ENCODE measurements around the gene ZNF792.
A peak's percentile ranks its signal among the peaks of the same experiment; 100 is the strongest.
"Not testable (repeated sequence)": the region's sequence is repeated elsewhere in the genome, so short reads cannot be mapped to it uniquely, and the experiment has no call there.

ZNF792 gene

DNA sequence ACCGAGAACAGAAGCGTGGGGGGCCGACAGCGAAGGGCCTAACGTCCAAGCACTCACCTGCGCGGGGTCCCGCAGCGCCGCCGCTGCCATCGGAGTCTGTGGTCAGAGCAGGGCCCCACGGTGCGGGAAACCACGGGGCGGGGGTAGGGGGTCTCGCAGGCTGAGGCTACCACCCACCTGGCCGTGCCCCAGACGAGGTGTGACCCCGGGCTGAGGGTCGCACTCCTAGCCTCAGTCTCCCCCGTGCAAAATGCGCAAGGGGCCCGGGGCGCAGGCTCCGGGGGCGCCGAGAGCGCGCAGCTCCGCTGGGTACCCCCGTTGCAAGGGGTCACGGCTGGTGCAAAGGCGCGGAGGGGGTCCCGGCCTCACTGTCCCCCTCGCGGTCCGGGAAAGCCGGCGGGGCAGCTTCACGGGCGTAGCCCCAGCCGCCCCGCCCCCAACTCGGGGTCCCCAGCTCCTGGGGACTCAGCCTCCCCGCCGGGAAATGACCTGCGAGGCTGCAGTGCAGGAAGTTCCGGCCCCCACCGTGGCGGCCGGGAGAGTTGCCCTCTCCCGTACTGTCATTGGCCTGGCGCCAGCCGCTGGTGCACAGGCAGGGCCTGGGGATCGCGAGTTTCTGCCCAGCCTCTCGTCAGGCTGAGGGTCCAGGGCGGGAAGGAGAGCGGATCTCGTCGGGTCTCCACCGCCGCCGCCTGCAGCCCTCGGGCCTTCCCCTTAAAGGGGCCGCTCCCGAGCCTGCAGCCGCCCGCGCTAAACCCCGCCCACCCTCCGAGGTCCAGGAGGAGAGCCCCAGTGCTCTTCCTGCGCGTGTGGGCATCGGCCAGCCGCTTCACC lies at the start of gene ZNF792:
TSS of gene ZNF792 (minus strand) at position 657 of the 834 bp plus-strand sequence. CDS start at position 90, 567 bp downstream.
- Histone ChIP-seq H3K4me1 (ENCODE audit: control insufficient read depth, insufficient read depth, low read length) (peaks cover 6% of the 10 kb centered on the region), H3K4me3 (ENCODE audit: low read length) (peak within 1 kb of the TSS; percentile 83), H3K9ac (ENCODE audit: low read length) (peak within 1 kb of the TSS; percentile 45), H3K36me3 (ENCODE audit: control insufficient read depth, insufficient read depth, low read length) (peaks cover 17% of the 10 kb centered on the region), H3K27me3 (ENCODE audit: control insufficient read depth, insufficient read depth, low read length) (no peaks in the 10 kb centered on the region), H3K27ac (ENCODE audit: low read depth, low read length) (peak within 1 kb of the TSS; percentile 37)

DNA sequence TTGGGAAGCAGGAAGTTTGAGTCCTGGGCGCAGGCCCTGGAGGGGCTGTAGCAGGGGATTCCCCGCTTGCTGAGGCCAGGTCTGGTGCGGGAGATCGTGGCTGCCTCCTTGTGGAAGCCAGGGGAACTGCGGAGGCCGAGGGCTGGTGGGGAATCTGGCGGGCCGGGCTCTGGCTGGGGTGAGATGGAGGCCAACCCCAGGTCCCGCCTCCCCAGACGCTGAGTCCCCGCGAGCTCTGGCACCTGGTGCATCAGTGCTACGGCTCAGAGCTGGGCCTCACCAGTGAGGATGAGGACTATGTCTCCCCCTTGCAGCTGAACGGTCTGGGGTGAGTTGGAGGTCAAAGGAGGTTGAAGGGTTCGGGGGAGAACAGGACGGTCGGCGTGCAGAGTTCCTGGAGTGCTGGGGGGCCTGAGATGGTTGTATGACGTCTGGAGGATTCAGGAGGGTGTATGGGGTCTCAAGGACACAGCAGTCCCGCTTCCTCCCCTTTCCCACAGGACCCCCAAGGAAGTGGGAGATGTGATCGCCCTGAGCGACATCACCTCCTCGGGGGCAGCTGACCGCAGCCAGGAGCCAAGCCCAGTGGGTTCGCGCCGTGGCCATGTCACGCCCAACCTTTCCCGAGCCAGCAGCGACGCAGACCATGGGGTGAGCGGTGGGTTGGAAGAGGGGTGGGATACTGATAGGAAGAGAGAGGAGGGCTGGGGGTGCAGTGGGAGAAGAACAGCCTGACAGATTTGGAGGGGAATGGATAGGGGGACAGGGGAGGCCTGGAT lies 49.2 kb upstream of the ZNF792 start:
- Histone ChIP-seq H3K36me3 (ENCODE audit: control insufficient read depth, insufficient read depth, low read length) (peaks cover 36% of the 10 kb centered on the region), H3K27me3 (ENCODE audit: control insufficient read depth, insufficient read depth, low read length) (no peaks in the 10 kb centered on the region), H3K4me3 (ENCODE audit: low read length) (no peak overlapping the region), H3K4me1 (ENCODE audit: control insufficient read depth, insufficient read depth, low read length) (no peaks in the 10 kb centered on the region), H3K9ac (ENCODE audit: low read length) (no peak overlapping the region), H3K27ac (ENCODE audit: low read depth, low read length) (no peak overlapping the region)

DNA sequence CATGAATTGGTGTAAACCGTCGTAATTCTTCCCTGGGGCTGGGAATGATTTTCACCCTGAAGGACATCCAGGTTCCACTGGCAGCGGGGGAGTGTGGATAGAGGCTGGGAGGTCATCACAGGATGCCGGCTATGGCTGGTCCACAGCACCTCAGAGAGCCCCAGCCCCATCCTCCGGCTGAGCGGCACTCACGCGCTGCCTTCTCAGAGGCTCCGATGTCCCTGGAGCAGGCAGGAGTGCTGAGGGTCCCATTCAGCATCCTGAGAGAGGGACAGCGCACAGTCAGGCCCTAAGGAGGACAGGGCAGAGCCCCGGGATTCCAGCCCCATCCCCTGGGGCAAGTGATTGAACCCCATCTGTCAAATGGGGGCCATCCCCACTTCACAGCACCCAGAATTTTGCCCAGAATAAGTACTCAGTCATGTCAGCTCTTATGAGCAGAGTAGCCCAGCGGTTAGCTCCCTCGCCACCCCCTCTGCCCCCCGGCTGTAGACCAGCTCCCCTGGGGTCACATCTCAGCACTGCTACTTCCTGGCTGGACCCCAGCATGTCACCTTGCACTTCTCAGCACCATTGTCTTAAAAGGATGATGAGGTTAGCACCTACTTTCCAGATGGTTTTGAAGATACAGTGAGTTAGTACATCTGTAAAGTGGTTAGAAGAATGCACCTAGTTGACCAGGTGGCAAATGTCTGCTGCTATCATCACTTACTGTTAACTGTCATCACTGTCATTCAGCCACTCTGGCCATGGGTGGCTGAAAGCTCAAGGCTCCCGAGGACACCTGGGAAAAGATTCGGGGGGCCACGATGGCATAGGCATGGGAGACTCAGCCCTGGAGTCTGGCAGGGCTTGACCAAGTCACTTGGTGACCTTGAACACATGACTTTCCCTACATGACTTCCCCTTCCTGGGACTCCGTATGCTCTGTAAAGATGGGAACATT lies 48.0 kb upstream of the ZNF792 start:
- no peak overlapping the region for H3K4me3 ChIP-seq (ENCODE audit: low read length)
- no peak overlapping the region for H3K9ac ChIP-seq (ENCODE audit: low read length)
- H3K27me3 ChIP-seq (ENCODE audit: control insufficient read depth, insufficient read depth, low read length), result no peaks in the 10 kb centered on the region
- peaks cover 30% of the 10 kb centered on the region for H3K36me3 ChIP-seq (ENCODE audit: control insufficient read depth, insufficient read depth, low read length)
- H3K4me1 ChIP-seq (ENCODE audit: control insufficient read depth, insufficient read depth, low read length), result no peaks in the 10 kb centered on the region
- no peak overlapping the region for H3K27ac ChIP-seq (ENCODE audit: low read depth, low read length)

DNA sequence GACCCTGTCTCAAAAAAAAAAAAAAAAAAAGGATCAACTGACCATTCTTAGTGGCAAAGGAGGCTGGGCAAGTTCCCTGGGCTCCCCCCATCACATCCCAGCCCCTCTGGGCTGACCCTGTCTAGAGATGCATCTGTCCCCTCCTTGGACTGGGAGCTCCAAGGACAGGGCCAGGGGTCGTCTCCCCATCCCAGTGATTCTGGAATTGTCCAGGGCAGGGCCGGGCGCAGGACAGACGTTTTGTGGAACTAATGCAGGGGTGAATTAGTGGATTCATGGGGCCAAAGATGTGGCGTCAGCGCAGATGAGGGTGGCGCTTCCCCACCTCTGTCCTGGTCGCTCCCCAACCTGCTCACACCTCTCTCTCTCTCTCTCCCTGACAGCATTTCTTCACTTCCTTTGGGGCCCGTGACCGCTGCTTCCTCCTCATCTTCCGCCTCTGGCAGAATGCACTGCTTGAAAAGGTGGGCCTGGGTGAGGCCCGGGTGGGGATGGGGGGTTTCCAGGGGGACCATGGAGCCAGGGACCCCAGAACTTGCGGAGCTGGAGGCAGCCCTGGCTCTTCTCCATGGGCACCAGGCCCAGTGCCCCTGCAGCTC lies 47.2 kb upstream of the ZNF792 start:
- Histone ChIP-seq H3K4me3 (ENCODE audit: low read length) (no peak overlapping the region), H3K36me3 (ENCODE audit: control insufficient read depth, insufficient read depth, low read length) (peaks cover 30% of the 10 kb centered on the region), H3K27ac (ENCODE audit: low read depth, low read length) (no peak overlapping the region), H3K27me3 (ENCODE audit: control insufficient read depth, insufficient read depth, low read length) (no peaks in the 10 kb centered on the region), H3K9ac (ENCODE audit: low read length) (no peak overlapping the region), H3K4me1 (ENCODE audit: control insufficient read depth, insufficient read depth, low read length) (no peaks in the 10 kb centered on the region)

DNA sequence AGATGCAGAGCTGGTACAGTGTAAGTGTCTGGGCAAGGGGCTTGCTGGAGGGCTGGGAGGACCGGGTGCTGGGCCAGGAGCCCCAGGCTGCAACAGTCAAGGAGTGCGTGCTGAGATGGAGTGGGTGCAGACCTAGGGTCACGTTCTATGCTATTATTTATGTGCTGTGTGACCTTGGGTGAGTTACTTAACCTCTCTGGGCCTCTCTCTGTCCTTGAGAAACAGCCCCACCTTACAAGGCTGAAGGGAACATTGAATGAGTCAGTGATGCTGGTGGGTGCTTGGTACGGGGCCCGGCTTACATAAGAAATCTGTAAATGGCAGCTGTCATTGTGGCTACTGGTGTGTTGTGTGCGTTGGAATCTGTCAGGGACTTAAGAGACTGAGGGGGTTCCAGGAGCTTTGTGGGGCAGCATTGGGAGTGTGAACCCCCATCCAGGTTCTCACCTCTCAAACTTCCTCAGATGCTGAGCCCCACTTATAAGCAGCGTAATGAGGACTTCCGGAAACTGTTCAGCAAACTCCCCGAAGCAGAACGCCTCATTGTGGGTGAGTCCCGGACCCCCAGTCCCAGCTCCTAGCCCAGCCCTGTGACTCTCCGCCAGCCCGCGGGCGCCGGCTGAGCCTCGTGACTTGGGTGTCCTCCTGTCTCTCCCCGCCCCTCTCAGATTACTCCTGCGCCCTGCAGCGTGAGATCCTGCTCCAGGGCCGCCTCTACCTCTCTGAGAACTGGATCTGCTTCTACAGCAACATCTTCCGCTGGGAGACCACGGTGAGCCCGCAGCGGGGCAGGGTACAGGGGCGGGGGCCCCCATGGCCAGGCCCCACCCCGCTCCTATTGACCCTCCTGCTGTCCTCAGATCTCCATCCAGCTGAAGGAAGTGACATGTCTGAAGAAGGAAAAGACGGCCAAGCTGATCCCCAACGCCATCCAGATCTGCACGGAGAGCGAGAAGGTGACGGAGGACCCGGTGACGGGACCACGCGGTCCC lies 45.7 kb upstream of the ZNF792 start:
- Histone ChIP-seq H3K27ac (ENCODE audit: low read depth, low read length) (no peak overlapping the region), H3K9ac (ENCODE audit: low read length) (no peak overlapping the region), H3K4me1 (ENCODE audit: control insufficient read depth, insufficient read depth, low read length) (no peaks in the 10 kb centered on the region), H3K36me3 (ENCODE audit: control insufficient read depth, insufficient read depth, low read length) (peaks cover 25% of the 10 kb centered on the region), H3K27me3 (ENCODE audit: control insufficient read depth, insufficient read depth, low read length) (no peaks in the 10 kb centered on the region), H3K4me3 (ENCODE audit: low read length) (no peak overlapping the region)

DNA sequence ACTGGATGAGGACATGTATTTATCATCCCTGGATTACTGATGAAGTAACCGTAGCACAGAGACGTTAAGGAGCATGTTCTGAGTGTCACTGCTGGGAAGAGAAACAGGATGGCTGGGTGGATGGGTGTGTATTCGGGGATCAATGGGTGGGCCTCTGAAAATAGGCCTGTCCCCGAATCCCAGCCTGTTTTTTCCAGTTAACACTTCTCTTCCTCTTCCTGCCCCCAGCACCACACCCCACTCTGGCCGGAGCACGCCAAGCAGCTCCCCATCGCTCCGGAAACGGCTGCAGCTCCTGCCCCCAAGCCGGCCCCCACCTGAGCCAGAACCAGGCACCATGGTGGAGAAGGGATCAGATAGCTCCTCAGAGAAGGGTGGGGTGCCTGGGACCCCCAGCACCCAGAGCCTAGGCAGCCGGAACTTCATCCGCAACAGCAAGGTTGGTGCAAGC lies 44.9 kb upstream of the ZNF792 start:
- no peaks in the 10 kb centered on the region for H3K27me3 ChIP-seq (ENCODE audit: control insufficient read depth, insufficient read depth, low read length)
- no peak overlapping the region for H3K4me3 ChIP-seq (ENCODE audit: low read length)
- H3K36me3 ChIP-seq (ENCODE audit: control insufficient read depth, insufficient read depth, low read length), result peaks cover 23% of the 10 kb centered on the region
- no peak overlapping the region for H3K27ac ChIP-seq (ENCODE audit: low read depth, low read length)
- no peak overlapping the region for H3K9ac ChIP-seq (ENCODE audit: low read length)
- no peaks in the 10 kb centered on the region for H3K4me1 ChIP-seq (ENCODE audit: control insufficient read depth, insufficient read depth, low read length)

DNA sequence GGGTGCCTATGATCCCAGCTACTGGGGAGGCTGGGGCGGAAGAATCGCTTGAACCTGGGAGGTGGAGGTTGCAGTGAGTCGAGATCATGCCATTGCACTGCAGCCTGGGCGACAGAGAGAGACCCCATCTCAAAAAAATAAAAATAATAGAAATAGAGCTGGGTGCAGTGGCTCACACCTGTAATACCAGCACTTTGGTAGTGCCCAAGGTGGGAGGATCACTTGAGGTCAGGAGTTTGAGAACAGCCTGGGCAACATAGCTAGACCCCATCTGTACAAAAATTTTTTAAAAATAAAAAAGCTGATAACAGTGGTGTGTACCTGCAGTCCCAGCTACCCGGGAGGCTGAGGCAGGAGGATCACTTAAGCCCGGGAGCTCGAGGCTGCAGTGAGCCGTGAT lies 43.4 kb upstream of the ZNF792 start:
- H3K4me3 ChIP-seq (ENCODE audit: low read length); H3K4me1 ChIP-seq (ENCODE audit: control insufficient read depth, insufficient read depth, low read length); H3K9ac ChIP-seq (ENCODE audit: low read length); H3K27me3 ChIP-seq (ENCODE audit: control insufficient read depth, insufficient read depth, low read length); H3K27ac ChIP-seq (ENCODE audit: low read depth, low read length): not testable (repeated sequence)
- H3K36me3 ChIP-seq (ENCODE audit: control insufficient read depth, insufficient read depth, low read length), result peaks cover 22% of the 10 kb centered on the region

DNA sequence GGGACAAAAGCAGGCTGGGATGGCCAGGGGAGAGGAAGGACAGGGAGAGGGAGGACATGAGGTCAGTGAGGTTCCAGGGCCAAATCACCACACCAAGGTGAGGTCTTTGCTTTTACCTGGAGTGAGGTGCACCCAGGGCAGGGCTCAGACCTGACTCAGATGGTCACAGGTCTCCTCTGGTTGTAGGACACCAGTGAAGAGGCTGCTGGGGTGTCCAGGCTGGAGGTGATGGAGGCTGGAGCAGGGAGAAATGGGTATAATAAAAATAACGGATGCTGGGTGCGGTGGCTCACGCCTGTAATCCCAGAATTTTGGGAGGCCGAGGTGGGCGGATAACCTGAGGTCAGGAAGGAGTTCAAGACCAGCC lies 43.0 kb upstream of the ZNF792 start:
- Histone ChIP-seq H3K27ac (ENCODE audit: low read depth, low read length) (no peak overlapping the region), H3K36me3 (ENCODE audit: control insufficient read depth, insufficient read depth, low read length) (peaks cover 19% of the 10 kb centered on the region), H3K4me1 (ENCODE audit: control insufficient read depth, insufficient read depth, low read length) (no peaks in the 10 kb centered on the region), H3K4me3 (ENCODE audit: low read length) (no peak overlapping the region), H3K27me3 (ENCODE audit: control insufficient read depth, insufficient read depth, low read length) (no peaks in the 10 kb centered on the region), H3K9ac (ENCODE audit: low read length) (no peak overlapping the region)

DNA sequence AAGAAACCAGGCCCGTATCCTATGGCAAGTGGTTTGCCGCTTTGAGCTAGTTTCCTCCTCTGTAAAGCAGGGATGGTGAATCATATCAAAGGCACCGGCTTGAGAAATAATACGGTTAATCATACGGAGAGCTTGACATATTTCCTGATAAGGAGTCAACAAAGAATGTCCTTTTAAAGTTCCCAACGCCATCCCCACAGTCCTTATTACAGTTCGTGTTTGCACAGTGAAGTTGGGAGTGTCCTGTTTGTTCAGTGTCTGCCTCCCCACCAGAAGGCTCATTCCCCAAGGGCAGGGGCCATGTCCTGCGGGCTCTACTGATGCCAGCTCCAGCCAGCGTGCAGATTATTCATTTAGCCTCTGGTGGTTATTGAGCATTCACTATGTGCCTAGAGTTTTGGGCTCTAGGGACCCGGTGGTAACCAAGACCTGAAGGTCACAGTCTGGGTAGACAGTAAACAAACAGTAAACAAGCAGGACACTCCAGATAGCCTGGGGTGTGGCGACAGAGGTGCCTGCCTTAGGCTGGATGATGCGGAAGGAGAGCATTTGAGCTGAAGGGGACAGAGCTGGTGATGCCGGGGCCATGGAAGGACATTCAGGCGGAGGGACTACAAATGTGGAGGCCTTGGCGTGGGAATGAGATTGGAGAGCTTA lies 42.4 kb upstream of the ZNF792 start:
- Histone ChIP-seq H3K4me1 (ENCODE audit: control insufficient read depth, insufficient read depth, low read length) (no peaks in the 10 kb centered on the region), H3K4me3 (ENCODE audit: low read length) (no peak overlapping the region), H3K36me3 (ENCODE audit: control insufficient read depth, insufficient read depth, low read length) (peaks cover 16% of the 10 kb centered on the region), H3K9ac (ENCODE audit: low read length) (no peak overlapping the region), H3K27ac (ENCODE audit: low read depth, low read length) (no peak overlapping the region), H3K27me3 (ENCODE audit: control insufficient read depth, insufficient read depth, low read length) (no peaks in the 10 kb centered on the region)

DNA sequence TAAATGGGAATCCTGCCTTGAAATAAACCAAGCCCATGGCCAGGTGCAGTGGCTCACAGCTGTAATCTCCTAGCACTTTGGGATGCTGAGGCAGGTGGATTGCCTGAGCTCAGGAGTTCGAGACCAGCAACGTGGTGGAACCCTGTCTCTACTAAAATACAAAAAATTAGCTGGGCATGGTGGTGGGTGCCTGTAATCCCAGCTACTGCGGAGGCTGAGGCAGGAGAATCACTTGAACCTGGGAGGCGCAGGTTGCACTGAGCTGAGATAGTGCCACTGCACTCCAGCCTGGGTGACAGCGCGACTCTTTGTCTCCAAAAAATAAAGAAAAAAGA lies 41.9 kb upstream of the ZNF792 start:
- not testable (repeated sequence) for H3K4me3 ChIP-seq (ENCODE audit: low read length); H3K27ac ChIP-seq (ENCODE audit: low read depth, low read length); H3K27me3 ChIP-seq (ENCODE audit: control insufficient read depth, insufficient read depth, low read length); H3K9ac ChIP-seq (ENCODE audit: low read length); H3K4me1 ChIP-seq (ENCODE audit: control insufficient read depth, insufficient read depth, low read length)
- H3K36me3 ChIP-seq (ENCODE audit: control insufficient read depth, insufficient read depth, low read length), result peaks cover 12% of the 10 kb centered on the region

Data from rectal smooth muscle tissue (tissue), 1 donor.